Psoas muscle (tissue), 8 donors: ENCODE measurements around the gene YIF1A. TPM values are rescaled to one million over a fixed set of nuclear protein-coding genes. Genes with fewer than 3 reads are reported as not detected.

Experiments used
- ATAC-seq, 4 donors: fragments of 200-7000 bp; cut with Tn5 transposase; one replicate each; pipeline ENCODE4 v1.9.1; 2020; ENCODE audit warnings: moderate library complexity in 3 of 4, mild to moderate bottlenecking in 2 of 4
- DNase-seq, 2 donors: peaks; one replicate each; pipeline ENCODE4 v3.0.0-alpha.2; 2020
- H3K27ac ChIP-seq: fragments of 200-600 bp; one replicate; pipeline ENCODE4 v1.8.0; 2022
- H3K27me3 ChIP-seq, 3 donors: fragments of 200-600 bp in 1 of 3; one replicate each; pipeline versions ENCODE4 v1.6.1 to v1.8.0; 2013 to 2022; ENCODE audit warnings: low read length in 2 of 3, mild to moderate bottlenecking in 2 of 3, moderate library complexity in 1 of 3; ENCODE audit not compliant: insufficient read depth in 3 of 3
- H3K36me3 ChIP-seq, 2 donors: fragments of 200-600 bp in 1 of 2; one replicate each; pipeline versions ENCODE4 v1.6.1 to v1.8.0; 2013 to 2022; ENCODE audit warnings: low read depth in 1 of 2, mild to moderate bottlenecking in 1 of 2, moderate library complexity in 1 of 2; ENCODE audit not compliant: insufficient read depth in 1 of 2
- H3K4me1 ChIP-seq: fragments of 200-600 bp; one replicate; pipeline ENCODE4 v1.8.0; 2022
- H3K4me3 ChIP-seq: fragments of 200-600 bp; one replicate; pipeline ENCODE4 v1.8.0; 2022; ENCODE audit warnings: mild to moderate bottlenecking
- H3K9me3 ChIP-seq: fragments of 200-600 bp; one replicate; pipeline ENCODE4 v1.8.0; 2022
- CTCF ChIP-seq: fragments of 200-600 bp; IDR thresholded peaks from one replicate; pipeline ENCODE4 v1.8.0; 2022; ENCODE audit warnings: antibody characterized with exemption
- WGBS, 3 donors: extraction: QIAGEN DNeasy Blood & Tissue Kit; methylation state at CpG; one replicate each; pipeline versions ENCODE4 v1.1.6 to v1.1.7; 2013; 5-methylcytosine and 5-hydroxymethylcytosine counted together
- intact Hi-C, 2 donors: fragments of 100-400 bp; cut with DNase I; formaldehyde crosslinking; loops; one replicate each; pipeline versions ENCODE4 v1.11.0 to v1.14.2; 2022
- polyA plus RNA-seq, 3 donors: library from polyadenylated mRNA; stranded (reverse); fragments of 200-250 nt; gene quantifications; one replicate each; pipeline ENCODE4 v1.2.3, GENCODE V29; 2013
- total RNA-seq, 4 donors: library from RNA; stranded (reverse); fragmentation: NEBNext Ultra II Directional in 2 of 4; extraction: Animal tissue kit (Norgen Biotek cat#: 25700) in 2 of 4; gene quantifications; one replicate each; pipeline versions ENCODE4 v1.2.1 to v1.2.4, GENCODE V29; 2021 to 2023
- donor health status: healthy with polysubstance abuse.
- donor health status: DM: no; HTN: no; CAD: no; lungs with moderate emphysema.
- donor health status: Bipolar disorder and iron deficiency.
- donor health status: healthy.
- donor health status: DM: yes; HTN: yes; CAD: no.
- donor health status: DM: no; HTN: no; CAD: no.
- donor health status: DM: no; HTN: no; CAD: no.
- donor health status: DM: yes; HTN: yes; CAD: no.

The YIF1A gene
- total and polyA plus RNA-seq, 7 donors: 70.1 to 161 (median 87.4) TPM

- Histone ChIP-seq H3K4me1 (peaks cover 19% of the 10 kb centered on the region), H3K4me3 (no peak overlapping the region), H3K9me3 (no peaks in the 10 kb centered on the region), H3K27ac (no peak overlapping the region), H3K36me3 (peaks cover 3 to 65% of the 10 kb centered on the region in 2 donors), H3K27me3 (peaks cover 0 to 2% (median 0%) of the 10 kb centered on the region in 3 donors)
- no peak for TF ChIP-seq CTCF
- intact Hi-C loops: no loop called here
- ATAC-seq (no peak), DNase-seq (no peak)
- 20 to 65% (median 33%) methylated on average over 1 of the region's 1 CpG for WGBS, 3 donors
Observed at GRCh38 chr11:66274219-66274618, 14.7 kb downstream of the YIF1A start.

GRCh38 chr11:66272596-66272995 is 16.3 kb downstream of the YIF1A start:
- intact Hi-C loops: no loop called here

GRCh38 chr11:66271816-66272215 is 17.1 kb downstream of the YIF1A start:
- H3K27me3 ChIP-seq: no peaks in the 10 kb centered on the region

More at GRCh38 chr11:66272596-66272995, 16.3 kb downstream of the YIF1A start:
- ATAC-seq (no peak), DNase-seq (no peak)
- no peak for TF ChIP-seq CTCF
- H3K27me3 ChIP-seq: no peaks in the 10 kb centered on the region
- 71 to 92% (median 88%) methylated on average over 2 of the region's 2 CpGs for WGBS, 3 donors
- no peak overlapping the region for H3K4me3 ChIP-seq
- no peaks in the 10 kb centered on the region for H3K9me3 ChIP-seq
- H3K36me3 ChIP-seq: peaks cover 3 to 65% of the 10 kb centered on the region in 2 donors
- no peak overlapping the region for H3K27ac ChIP-seq
- peaks cover 18% of the 10 kb centered on the region for H3K4me1 ChIP-seq

GRCh38 chr11:66268952-66269905 is 19.7 kb downstream of the YIF1A start:
- peak overlapping the region; percentile 97 for H3K27ac ChIP-seq
- peaks cover 0 to 50% of the 10 kb centered on the region in 2 donors for H3K36me3 ChIP-seq
- peak overlapping the region; percentile 98 for H3K4me3 ChIP-seq
- H3K4me1 ChIP-seq: peaks cover 20% of the 10 kb centered on the region
- 3 to 5% (median 3%) methylated on average over 23 to 32 of the region's 32 CpGs for WGBS, 3 donors
- H3K9me3 ChIP-seq: no peaks in the 10 kb centered on the region
- no peaks in the 10 kb centered on the region for H3K27me3 ChIP-seq
- no peak for ATAC-seq
- intact Hi-C loops: no loop called here
- peak in 1 of 2 donors; percentile 66 for DNase-seq
- TF ChIP-seq CTCF: peak; percentile 10

More at GRCh38 chr11:66271816-66272215, 17.1 kb downstream of the YIF1A start:
- intact Hi-C loops: no loop called here
- H3K27ac ChIP-seq: no peak overlapping the region
- ATAC-seq: no peak
- no peak for TF ChIP-seq CTCF
- H3K36me3 ChIP-seq: peaks cover 3 to 63% of the 10 kb centered on the region in 2 donors
- H3K4me3 ChIP-seq: no peak overlapping the region
- DNase-seq: peak in 1 of 2 donors; percentile 36
- no peaks in the 10 kb centered on the region for H3K9me3 ChIP-seq
- H3K4me1 ChIP-seq: peaks cover 19% of the 10 kb centered on the region
- 90 to 92% (median 91%) methylated on average over 7 of the region's 7 CpGs for WGBS, 3 donors
